Occipital lobe (tissue), 2 donors: ENCODE results near the gene C1orf74. TPM values are rescaled to one million over a fixed set of nuclear protein-coding genes. Genes with fewer than 3 reads are reported as not detected.

Experiments
- DNase-seq: peaks from one replicate; lab custom pipeline; 2025; lab: John Stamatoyannopoulos, UW
- total RNA-seq: library from RNA; depleted of rRNA; stranded (reverse); fragments of >200 nt; gene quantifications from one replicate; pipeline ENCODE4 v1.2.3, GENCODE V29; 2014

Gene C1orf74
- total RNA-seq, 1 donor from 2014 or later, result 2.8 TPM

DNA sequence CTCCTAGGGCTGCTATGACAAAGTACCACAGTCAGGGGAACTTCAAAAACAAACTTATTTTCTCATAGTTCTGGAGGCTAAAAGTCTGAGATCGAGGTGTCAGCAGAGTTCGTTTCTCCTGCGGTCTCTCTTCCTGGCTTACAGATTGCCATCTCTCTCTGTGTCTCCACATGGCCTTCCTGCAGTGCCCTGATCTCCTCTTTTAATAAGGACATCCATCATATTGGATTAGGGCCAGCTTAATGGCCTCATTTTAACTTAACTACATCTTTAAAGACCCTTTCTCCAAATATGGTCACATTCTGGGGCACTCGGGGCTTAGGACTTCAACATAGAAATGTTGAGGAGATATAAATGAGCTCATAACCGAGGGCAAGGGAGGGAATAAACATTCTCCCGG is 12.2 kb downstream of the C1orf74 start:
- DNase-seq, result no peak

DNA sequence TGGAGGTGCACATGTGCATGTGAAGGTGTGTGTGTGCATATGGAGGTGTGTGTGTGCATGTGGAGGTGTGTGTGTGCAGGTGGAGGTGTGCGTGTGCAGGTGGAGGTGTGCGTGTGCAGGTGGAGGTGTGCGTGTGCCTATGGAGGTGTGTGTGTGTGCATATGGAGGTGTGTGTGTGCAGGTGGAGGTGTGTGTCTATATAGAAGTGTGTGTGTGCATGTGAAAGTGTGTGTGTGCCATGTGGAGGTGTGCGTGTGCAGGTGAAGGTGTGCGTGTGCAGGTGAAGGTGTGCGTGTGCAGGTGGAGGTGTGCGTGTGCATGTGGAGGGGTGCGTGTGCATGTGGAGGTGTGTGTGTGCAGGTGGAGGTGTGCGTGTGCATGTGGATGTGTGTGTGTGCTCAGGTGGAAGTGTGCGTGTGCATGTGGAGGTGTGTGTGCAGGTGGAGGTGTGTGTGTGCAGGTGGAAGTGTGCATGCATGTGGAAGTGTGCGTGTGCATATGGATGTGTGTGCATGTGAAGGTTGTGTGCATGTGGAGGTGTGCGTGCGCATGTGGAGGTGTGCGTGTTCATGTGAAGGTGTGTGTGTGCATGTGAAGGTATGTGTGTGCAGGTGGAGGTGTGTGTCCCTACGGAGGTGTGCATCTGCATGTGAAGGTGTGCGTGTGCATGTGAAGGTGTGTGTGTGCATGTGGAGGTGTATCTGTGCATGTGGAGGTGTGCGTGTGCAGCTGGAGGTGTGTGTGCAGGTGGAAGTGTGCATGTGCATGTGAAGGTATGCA is 13.5 kb downstream of the C1orf74 start:
- DNase-seq, result no peak

DNA sequence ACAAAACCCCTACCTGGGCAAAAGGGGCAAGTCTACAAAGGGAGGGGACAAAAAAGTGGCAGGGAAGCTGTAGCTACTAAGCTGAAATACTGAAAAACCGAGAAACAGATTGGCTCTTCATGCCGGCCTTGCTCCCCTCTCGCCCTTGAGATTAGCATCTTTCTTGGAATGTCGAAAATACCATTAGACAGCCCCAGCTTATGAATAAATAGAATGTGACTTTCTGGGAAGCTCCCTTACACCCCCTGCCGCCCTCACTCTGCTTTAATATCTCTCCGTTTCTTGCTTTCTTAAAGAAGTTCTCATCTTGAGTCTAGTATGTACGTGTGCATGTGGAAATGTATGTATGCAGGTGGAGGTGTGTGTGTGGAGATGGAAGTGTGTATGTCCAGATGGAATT is 14.4 kb downstream of the C1orf74 start:
- DNase-seq, result no peak

DNA sequence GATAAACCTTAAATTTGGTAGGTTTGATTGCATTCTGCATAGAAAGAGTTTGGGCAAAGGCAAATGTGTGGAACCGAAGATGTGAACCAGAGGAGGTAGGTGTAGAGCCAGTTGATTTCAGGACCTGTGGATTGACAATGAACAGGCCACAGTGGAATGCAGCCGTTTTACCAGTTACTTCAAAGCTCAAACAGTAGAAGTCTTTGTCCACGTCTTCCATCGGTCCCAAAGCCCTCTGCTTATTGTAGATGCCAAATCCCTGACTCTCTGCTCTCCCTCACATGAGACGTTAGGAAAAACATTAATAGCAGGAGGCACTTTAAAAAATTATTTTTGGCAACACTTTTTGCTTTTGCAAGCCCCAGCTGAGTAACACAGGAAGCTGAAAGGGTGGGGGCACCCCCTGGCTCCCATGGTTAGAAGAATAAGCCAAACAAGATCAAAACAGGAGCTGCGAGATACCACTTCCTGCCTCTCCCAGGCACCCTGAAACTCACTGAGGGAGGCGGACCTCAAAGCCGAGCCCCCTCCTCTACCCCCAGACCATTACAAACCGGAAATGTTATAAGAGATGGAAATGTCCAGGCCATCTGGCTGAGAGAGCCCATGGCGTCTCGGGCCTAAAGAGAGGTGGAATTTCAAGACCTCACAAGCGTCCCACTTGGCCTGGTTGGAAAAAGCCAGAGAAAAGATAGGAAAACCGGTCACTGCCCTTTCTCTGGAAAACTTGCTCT is 15.0 kb downstream of the C1orf74 start:
- DNase-seq, result no peak

DNA sequence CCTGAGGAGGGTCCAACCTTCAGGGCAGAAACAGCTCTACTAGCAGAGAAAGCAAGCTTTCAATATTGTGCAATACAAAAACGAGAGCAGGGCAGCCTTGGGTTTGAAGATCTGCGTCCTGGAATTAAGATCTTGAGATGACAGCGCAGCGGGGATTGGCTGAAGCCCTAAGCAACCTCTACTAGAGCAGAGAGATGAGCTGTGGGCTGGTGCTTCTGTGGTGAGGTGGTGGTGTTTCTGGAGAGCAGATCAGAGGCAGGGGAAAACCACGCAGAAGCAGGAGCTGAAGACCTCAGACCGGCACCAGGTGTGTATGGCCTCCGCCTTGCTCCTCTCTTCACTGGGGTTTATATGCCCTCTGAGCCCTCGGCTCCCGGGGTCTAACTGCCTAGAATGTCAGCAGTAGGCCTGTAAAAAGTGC is 16.0 kb downstream of the C1orf74 start:
- no peak for DNase-seq

DNA sequence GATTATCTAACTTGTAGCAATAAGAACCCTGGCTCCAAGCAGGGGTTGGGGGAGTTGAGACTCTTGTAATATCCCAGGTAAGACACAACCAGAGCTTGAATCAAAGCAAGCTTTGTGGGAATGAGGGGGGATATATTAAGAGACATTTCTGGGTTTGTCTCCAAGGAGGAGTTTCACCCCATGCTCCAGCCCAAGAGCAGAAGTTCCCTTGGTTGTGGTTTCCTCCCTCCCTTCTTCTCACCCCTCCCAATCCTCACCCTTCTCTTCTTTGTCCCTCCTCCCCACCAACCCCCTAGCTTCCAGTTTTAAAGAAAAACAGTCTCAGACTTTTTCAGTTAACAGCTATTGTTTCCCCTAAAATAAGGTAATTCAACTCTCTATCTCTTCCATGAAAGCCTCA is 16.7 kb downstream of the C1orf74 start:
- DNase-seq, result no peak

DNA sequence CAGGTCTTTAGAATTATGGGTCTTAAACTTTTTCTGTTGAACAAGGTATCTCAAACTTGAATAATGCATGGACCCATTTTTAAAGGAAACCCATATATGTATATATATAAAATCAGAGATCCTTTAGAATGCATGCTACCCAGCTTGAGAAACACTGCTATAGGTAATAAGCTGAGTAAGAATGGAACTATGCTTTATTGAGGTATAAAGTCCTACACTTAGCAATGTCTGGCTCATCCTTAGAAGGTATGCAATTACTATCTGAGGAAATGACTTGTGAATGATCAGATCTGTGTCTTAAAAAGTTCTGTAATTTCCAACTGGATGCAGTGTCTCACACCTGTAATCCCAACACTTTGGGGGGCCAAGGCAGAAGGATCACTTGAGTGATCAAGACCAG is 17.3 kb downstream of the C1orf74 start:
- no peak for DNase-seq

DNA sequence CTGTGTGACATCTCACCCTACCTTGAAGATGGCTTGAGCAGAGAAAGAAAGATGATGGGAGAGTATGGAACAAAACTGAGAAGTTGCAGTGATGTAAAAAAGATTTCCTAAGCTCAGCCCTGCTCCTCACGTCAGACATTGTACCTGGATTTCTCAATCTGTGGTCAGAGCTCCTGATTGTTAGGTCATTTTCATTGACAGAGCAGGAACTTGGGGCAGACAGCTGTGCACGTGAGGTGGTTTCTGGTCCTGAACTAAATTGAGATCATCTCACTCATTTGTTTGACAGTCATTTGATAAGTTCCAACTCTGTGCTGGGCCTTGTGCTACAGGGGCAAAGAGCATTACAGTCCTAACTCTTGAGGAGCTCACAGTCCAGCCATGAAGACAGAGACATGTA is 18.3 kb downstream of the C1orf74 start:
- DNase-seq, result no peak

DNA sequence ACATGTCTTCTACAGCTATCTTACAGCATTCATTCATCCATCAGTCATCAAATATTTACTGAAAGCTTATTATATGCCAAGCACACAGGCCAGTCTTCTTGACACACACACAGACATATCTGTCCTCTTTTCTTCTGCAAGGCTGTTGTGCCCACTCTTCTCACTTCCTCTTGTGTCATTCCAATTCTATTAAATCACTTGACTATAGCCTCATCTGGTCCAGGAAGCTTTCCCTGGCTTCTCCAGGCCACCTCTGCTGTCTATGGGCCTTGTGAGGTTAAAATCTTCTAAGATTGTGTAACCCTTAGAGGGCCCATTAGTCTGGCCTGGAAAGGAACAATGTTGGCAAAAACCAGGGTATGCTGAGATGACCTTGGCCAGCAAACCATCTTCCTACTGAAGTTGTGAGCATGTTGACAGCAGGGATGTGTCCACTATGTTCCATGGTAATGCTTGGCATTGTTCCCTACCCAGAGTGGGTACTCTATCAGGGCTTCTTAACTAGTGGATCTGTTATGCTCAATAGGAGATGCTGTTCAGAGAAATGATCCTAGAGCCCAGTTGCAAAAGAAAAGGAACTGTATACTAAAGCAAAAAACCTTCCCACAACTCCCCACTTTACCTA is 23.2 kb downstream of the C1orf74 start:
- DNase-seq, result no peak

DNA sequence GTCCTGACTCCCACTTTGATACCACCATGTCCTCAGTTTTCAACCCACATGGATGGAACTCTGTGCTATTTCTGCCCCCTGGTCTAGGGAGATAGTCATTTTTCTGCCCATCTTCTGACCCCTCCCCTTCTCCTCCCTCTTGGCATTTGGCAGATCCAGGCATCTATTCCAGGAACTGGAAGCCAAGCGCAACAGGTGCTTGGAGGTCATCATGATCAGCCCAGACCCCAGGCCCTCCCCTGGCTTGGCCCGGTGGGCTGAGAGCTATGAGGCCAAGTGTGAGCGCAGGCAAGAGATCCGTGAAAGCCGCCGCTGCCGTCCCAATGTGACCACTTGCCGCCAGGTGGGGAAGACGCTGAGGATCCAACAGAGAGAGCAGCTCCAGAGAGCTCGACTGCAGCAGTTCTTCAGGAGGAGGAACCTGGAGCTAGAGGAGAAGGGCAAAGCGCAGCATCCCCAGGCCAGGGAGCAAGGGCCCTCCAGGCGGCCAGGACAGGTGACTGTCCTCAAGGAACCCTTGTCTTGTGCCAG is 24.5 kb downstream of the C1orf74 start:
- DNase-seq, result no peak

DNA sequence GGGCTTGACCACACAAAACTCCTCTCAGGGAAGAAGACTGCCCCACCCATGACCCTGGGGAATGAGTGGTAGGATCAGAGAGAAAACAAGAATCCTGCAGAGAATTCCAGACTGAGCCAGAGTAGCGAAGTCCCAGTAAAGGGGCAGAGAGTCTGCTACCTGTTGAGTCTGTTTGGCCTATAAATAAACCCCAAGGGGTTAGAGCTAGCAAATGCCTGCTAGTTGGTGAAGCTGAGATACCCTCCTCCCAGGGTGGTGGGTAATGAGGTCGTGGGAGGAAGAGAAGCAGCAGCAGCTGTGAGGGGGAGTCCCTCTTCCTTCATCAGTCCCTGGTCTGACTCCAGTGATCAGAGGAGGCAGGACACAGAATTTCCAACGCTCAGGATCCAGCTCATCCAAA is 26.0 kb downstream of the C1orf74 start:
- DNase-seq, result no peak

DNA sequence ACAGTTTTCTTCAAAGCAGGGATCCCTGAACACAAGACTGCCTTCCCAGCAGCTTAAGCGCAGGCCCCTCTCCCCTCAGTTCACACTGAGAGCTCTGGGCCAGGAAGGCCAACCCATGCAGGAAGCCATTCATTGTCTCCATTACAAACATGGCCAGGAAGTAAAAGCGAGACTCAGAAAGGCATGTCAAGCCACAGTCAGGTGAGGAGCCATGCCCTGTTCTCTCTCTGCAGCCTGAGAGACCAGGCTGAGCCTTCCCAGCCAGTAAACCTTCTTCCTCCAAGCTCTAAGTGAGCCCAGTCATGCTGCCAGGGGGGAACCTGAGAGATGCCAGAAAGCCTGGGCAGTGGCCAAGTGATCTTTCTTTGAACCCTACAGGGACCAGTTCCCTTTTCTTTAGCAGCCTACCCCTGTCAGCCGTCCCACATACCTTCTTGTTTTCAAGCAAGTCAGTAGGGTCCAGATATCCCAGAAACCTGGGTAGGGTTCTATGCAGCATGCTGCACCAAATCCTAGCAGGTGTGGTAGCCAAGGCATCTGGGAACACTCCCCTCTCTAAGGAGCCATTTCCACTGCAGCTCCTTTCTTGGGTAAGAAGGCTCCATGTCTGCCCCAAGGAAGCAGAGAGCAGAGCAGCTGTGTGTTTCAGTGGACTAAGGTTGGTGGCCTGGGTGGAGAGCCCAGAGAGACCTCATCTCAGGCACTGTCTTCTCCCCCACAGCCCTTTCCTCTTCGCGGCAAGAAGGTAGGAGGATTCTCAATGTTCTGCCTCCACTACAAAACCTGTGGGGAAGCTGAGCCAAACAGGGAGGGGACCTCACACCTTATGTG is 27.5 kb downstream of the C1orf74 start:
- no peak for DNase-seq

DNA sequence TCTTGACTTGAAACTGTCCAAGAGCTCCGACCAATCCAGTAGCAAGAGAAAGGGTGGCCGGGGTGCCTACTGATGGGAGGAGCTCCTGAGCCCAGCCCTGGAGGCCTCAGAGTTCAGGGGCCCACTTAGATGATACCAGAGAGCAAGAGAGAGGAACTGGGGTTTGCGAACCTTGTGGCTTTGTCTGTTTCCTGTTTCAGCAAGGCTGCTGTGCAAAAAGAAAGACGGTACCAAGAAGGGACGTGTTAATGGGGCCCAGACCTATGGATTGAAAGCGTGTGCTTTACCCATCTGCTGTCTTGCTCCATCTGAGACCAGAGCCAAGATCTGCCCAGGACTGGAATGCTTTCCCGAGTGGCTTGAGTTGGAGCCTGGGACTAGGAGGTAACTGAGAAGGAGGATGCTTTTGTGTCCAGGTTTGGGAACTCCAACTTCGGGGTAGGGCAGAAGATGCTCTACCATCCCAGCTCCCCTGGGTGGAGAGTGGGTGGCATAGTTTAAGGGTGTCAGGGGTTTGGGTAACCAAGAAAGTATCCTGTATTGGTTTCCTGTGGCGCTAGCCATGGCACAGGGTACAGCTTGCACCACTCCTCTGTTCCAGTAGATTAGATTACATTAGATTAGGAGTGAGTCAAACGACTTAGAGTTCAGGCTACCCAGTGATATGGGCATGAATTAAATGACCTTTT is 28.3 kb downstream of the C1orf74 start, which contains the start of gene TRAF3IP3:
Gene TRAF3IP3, plus strand, starts transcription at position 128 of the 689 bp plus-strand sequence. CDS start 3,987 bp downstream, outside the sequence.
- DNase-seq, result no peak

DNA sequence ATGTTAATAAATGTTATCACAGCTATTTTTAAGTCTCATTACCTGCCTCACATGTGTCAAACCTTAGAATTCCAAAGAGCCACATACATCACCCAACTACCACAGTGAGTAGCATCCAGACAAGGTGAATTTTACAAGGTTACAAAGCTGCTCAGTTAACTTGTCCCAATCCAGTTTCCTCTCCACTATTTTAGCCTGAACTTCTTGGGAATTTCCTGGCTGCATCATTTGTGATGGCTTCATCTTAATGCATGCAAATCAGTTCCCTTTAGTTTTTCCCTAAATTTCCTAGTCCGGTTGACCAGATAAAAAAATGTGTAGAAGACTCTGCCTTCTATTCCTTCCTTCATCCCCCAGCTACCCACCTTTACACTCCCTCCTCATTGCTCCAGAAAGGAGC is 29.1 kb downstream of the C1orf74 start:
- DNase-seq, result no peak

DNA sequence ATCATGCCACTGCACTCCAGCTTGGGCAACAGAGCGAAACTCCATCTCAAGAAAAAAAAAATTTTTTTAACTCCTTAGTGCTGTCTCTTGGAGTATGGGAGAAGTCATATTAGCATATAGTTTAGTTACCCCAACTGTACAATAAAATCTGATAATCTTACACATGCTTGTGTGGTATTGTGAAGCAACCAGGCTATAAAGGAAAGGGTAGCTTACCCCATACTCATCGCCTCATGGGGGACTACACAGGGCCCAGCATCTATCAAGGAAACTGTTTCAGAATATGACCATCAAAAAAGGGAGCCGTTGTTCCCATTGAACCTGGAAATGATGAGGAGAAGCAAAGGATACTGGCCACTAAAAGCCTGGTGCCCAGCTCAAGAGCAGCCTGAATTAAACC is 31.5 kb downstream of the C1orf74 start:
- DNase-seq, result no peak

DNA sequence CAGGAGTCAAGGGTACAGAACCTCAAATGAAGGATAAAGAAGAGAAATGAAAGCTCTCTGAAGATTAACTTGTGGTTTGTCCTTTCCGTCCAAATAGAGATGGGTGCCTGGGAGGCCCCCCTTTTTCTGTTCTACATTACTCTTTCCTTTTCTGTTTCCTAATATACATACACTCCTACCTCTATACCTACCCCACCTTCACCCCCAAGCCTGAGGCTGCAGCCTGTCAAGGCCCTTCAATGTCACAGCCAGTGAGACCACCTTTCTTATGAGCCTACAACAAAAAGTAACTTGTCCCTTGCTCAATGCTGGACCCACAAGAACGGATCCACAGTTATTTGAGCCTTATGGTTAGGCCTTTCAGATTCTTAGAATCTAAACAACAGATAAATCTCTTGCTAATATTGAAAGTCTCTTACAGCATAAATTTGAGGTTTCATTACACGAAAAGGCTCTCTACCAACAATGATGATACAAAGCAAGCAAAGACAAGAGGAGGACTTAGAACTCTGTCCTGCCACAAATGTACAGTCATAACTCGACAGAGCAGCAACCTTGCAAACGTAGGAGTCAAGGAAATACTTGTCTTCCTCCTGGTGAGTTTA is 32.6 kb downstream of the C1orf74 start:
- DNase-seq, result no peak

DNA sequence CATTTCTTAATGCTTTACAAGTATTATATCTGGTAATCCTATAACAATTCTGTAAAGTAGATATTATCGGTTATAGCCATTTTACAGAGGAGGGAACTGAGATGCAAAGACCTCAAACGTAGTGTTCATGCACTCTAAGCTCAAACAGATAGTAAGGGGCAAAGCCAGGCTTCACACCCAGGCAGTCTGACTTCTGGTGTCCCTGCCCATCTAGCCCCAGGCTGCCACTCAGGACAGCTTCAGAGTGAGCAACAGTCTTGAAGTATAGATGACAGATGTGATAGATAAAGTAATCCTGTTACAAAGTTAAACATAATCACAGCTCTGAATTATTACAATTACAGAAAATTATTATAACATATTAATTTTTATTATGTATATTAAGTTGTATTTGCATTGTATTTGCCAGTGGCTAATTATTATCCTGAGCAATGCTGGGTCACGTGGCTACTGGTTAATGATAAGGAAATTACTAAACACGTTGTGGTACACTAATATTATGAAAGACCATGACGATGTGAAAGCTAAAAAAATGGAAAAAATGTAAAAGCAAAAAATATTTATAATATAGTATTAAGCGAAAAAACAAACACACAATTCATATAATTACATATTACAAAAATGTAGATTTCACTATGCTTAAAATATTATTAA is 34.6 kb downstream of the C1orf74 start:
- DNase-seq, result no peak

DNA sequence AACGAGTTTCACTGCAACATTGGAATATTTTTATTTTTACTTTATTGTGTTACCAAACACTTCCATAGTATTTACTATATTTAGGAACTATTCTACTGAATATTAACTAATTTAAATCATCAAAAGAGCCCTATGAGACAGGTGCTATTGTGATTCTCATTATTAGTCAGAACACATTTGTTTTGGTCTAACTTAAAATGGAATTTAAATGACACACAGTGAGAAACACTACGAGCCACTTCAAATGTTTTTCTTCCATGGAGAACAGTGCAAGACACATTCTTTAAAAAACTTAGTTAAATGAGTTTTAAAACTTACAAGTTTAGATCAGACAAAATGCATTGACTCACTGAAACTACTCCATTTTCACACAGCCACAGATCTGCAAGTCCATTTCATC is 35.2 kb downstream of the C1orf74 start:
- DNase-seq, result no peak

DNA sequence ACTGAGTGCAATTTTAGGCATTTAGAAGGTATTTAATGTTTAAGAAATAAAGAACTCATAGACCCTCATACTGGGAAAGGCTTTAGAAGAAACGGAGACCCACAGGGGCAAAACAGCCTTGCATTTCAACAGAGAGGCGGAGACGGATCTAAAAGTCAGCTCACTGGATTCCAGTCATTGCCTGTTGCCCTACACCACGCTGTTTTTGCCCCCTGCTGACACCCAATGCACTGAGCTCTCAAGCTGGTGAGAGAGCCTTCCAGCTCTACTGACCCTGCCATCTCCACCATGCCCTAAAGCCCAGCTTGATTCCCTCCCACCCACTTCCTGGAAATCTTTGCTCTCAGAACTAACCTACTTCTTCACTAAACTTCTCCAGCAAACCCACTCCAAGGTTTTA is 35.7 kb downstream of the C1orf74 start:
- DNase-seq, result no peak
